K562 (cell line): ENCODE results near the gene TBC1D1. TPM values are rescaled to one million over a fixed set of nuclear protein-coding genes. Genes with fewer than 3 reads are reported as not detected.
A peak's percentile ranks its signal among the peaks of the same experiment; 100 is the strongest.

ENCODE experiments used
- ATAC-seq: fragments of 200-7000 bp; cut with Tn5 transposase; 3 replicates; pipeline ENCODE4 v1.9.1; 2020; ENCODE audit warnings: moderate library complexity
- BruUV-seq: library from RNA; stranded (reverse); fragments of 400-500 nt; replicated peaks from 2 replicates; lab custom pipeline; 2021; lab: Mats Ljungman, UMichigan
- CTCF ChIA-PET: fragments of 300-600 bp; formaldehyde crosslinking; extraction: SDS; loops from one replicate; lab custom pipeline; 2021; ENCODE audit warnings: low intra/inter-chr PET ratio; lab: Yijun Ruan, JAX
- POLR2A ChIA-PET: fragments of 300-600, 350-650 bp; sonication (Branson Sonifier 250); formaldehyde crosslinking; extraction: SDS; loops from one replicate; lab custom pipeline; 2021; ENCODE audit warnings: antibody characterized with exemption, inconsistent platforms; lab: Yijun Ruan, JAX
- DNase-seq, 4 experiments: peaks; one replicate each; pipeline versions ENCODE4 v3.0.0 to v3.0.0-alpha.2; 2011 to 2018; ENCODE audit warnings: low spot score in 3 of 4, mixed read lengths in 3 of 4; ENCODE audit errors: extremely low read depth in 1 of 4
- FAIRE-seq: peaks from 2 replicates; lab custom pipeline; 2011; peaks lifted over from hg19 to GRCh38; lab: Jason Lieb, UNC
- H2AFZ ChIP-seq: 2 replicates; pipeline ENCODE4 v1.6.0; 2011; ENCODE audit warnings: low read depth, low read length, control low read depth, inconsistent platforms
- H3K27ac ChIP-seq: fragments of 200-600 bp; 3 replicates; pipeline ENCODE4 v1.8.0; 2011; ENCODE audit warnings: low read depth, mild to moderate bottlenecking, control low read depth, inconsistent platforms, low read length, moderate library complexity, mixed read lengths; ENCODE audit errors: extremely low read depth
- H3K27me3 ChIP-seq, 2 experiments: fragments of 300-600 bp in 1 of 2; 2 replicates in 1 of 2; 3 replicates in 1 of 2; pipeline versions ENCODE4 v1.6.0 to v1.8.0; 2011; ENCODE audit warnings: inconsistent platforms in 2 of 2, low read length in 2 of 2, mild to moderate bottlenecking in 1 of 2, mixed read lengths in 1 of 2, moderate library complexity in 1 of 2; ENCODE audit not compliant: control insufficient read depth in 2 of 2, insufficient read depth in 2 of 2
- H3K36me3 ChIP-seq: fragments of 300-600 bp; 3 replicates; pipeline ENCODE4 v1.8.0; 2011; ENCODE audit warnings: mild to moderate bottlenecking, low read length, inconsistent platforms; ENCODE audit not compliant: control insufficient read depth, insufficient read depth
- H3K4me1 ChIP-seq, 2 experiments: fragments of 200-600 bp in 1 of 2; replicated peaks in 1 of 2; 2 replicates in 1 of 2; 3 replicates in 1 of 2; pipeline versions ENCODE4 v1.5.1 to v1.8.0; 2011; ENCODE audit warnings: inconsistent platforms in 2 of 2, low read length in 2 of 2, mild to moderate bottlenecking in 1 of 2, mixed read lengths in 1 of 2, moderate library complexity in 1 of 2; ENCODE audit not compliant: control insufficient read depth in 2 of 2, insufficient read depth in 2 of 2
- H3K4me2 ChIP-seq: 2 replicates; pipeline ENCODE4 v1.6.1; 2011; ENCODE audit warnings: low read length, control low read depth, inconsistent platforms, mixed read lengths; ENCODE audit not compliant: insufficient read depth
- H3K4me3 ChIP-seq: fragments of 200-600 bp; sonication (generic), shearing (Covaris generic); 2 replicates; pipeline ENCODE4 v1.5.1; 2016; ENCODE audit warnings: control low read depth, inconsistent platforms
- H3K79me2 ChIP-seq: fragments of 200-600 bp; 3 replicates; pipeline ENCODE4 v1.8.0; 2011; ENCODE audit warnings: low read length, inconsistent platforms; ENCODE audit not compliant: control insufficient read depth, insufficient read depth
- H3K9ac ChIP-seq, 2 experiments: 2 replicates each; pipeline versions ENCODE4 v1.6.0 to v1.6.1; 2011; ENCODE audit warnings: low read depth in 2 of 2, low read length in 2 of 2, control low read depth in 1 of 2, inconsistent platforms in 1 of 2, mild to moderate bottlenecking in 1 of 2, mixed read lengths in 1 of 2; ENCODE audit not compliant: insufficient read depth in 1 of 2
- H3K9me1 ChIP-seq: one replicate; pipeline ENCODE4 v1.6.0; 2011; ENCODE audit warnings: inconsistent platforms, mild to moderate bottlenecking, low read length, moderate library complexity; ENCODE audit not compliant: control insufficient read depth, insufficient read depth
- H3K9me3 ChIP-seq: replicated peaks from 2 replicates; pipeline ENCODE4 v1.5.1; 2011; ENCODE audit warnings: low read depth, low read length, inconsistent platforms; ENCODE audit not compliant: control insufficient read depth, insufficient read depth
- H4K20me1 ChIP-seq: replicated peaks from 2 replicates; pipeline ENCODE4 v1.6.1; 2011; ENCODE audit warnings: low read length, inconsistent platforms, mixed read lengths; ENCODE audit not compliant: control insufficient read depth, insufficient read depth
- FOS ChIP-seq: IDR thresholded peaks from 3 replicates; pipeline ENCODE4 v1.6.1; 2011; ENCODE audit not compliant: insufficient read length; ENCODE audit errors: extremely low read depth
- FOXA1 ChIP-seq: fragments of 450-650 bp; IDR thresholded peaks from 2 replicates; pipeline ENCODE4 v1.6.1; 2016; ENCODE audit warnings: mild to moderate bottlenecking, borderline replicate concordance
- GATA2 ChIP-seq: sonication (generic); formaldehyde crosslinking; IDR thresholded peaks from 2 replicates; pipeline ENCODE4 v1.4.0; 2020; ENCODE audit warnings: mild to moderate bottlenecking, missing genetic modification reagents
- HNRNPUL1 ChIP-seq: fragments of 200-400 bp; formaldehyde crosslinking; IDR thresholded peaks from 2 replicates; pipeline ENCODE4 v1.6.1; 2017; ENCODE audit warnings: low read length
- HSF4 ChIP-seq: fragments of 250-450 bp; sonication (Bioruptor Pico); IDR thresholded peaks from 2 replicates; pipeline ENCODE4 v2.1.2; 2022; ENCODE audit warnings: mild to moderate bottlenecking, moderate library complexity, borderline replicate concordance
- ILF3 ChIP-seq: fragments of 450-650 bp; IDR thresholded peaks from 2 replicates; pipeline ENCODE4 v1.6.1; 2018; ENCODE audit warnings: antibody characterized with exemption, mild to moderate bottlenecking, moderate library complexity, borderline replicate concordance
- NR1H2 ChIP-seq: sonication (generic); formaldehyde crosslinking; IDR thresholded peaks from 2 replicates; pipeline ENCODE4 v1.4.0; 2020; ENCODE audit warnings: mild to moderate bottlenecking, missing genetic modification reagents
- SMAD2 ChIP-seq: fragments of 150-350 bp; IDR thresholded peaks from 2 replicates; pipeline ENCODE4 v1.6.1; 2014; ENCODE audit warnings: low read depth, mild to moderate bottlenecking, low read length
- TBL1XR1 ChIP-seq, 2 experiments: IDR thresholded peaks; 2 replicates each; pipeline ENCODE4 v1.6.1; 2012; ENCODE audit warnings: improper control_type of control experiment in 2 of 2, low read length in 2 of 2, mild to moderate bottlenecking in 1 of 2
- TEAD4 ChIP-seq, 2 experiments: sonication (generic) in 1 of 2; formaldehyde crosslinking in 1 of 2; IDR thresholded peaks; 2 replicates each; pipeline versions ENCODE4 v1.6.1 to v1.8.0; 2012 to 2022; ENCODE audit warnings: borderline replicate concordance in 1 of 2, inconsistent platforms in 1 of 2, low read length in 1 of 2, mild to moderate bottlenecking in 1 of 2, missing genetic modification reagents in 1 of 2
- ZNF146 ChIP-seq: IDR thresholded peaks from one replicate; pipeline ENCODE4 v1.6.1; 2018; ENCODE audit warnings: missing compliant biosample characterization; ENCODE audit not compliant: unreplicated experiment
- ZNF384 ChIP-seq: IDR thresholded peaks from 2 replicates; pipeline ENCODE4 v1.6.1; 2012; ENCODE audit warnings: low read depth, low read length, improper control_type of control experiment
- ZSCAN29 ChIP-seq: fragments of 450-650 bp; IDR thresholded peaks from 2 replicates; pipeline ENCODE4 v1.6.1; 2017
- WGBS: fragments of 100-300 bp; shearing (Covaris generic); methylation state at CpG from one replicate; pipeline ENCODE4 v1.1.6; 2016; ENCODE audit warnings: low coverage, mixed read lengths; ENCODE audit not compliant: insufficient coverage; ENCODE audit errors: missing lambda C conversion rate; 5-methylcytosine and 5-hydroxymethylcytosine counted together
- in situ Hi-C: fragments of 300-500 bp; cut with MboI; formaldehyde crosslinking; loops from 4 replicates; pipeline ENCODE4 v1.15.0; 2018; ENCODE audit warnings: inconsistent platforms, mixed read lengths
- intact Hi-C: fragments of 100-400 bp; cut with micrococcal nuclease; formaldehyde crosslinking; loops from 2 replicates; pipeline ENCODE4 v1.14.2; 2022
- polyA plus RNA-seq, 8 experiments: library from polyadenylated mRNA; depleted of rRNA in 4 of 8; stranded (reverse) in 5 of 8; unstranded in 3 of 8; fragments of >200 nt; fragmentation: Nextera tagmentation in 2 of 8; fragmentation: Illumina TruSeq in 1 of 8; extraction: Ambion mirVana in 2 of 8; extraction: Trizol in 1 of 8; gene quantifications; 2 replicates each; pipeline versions ENCODE4 v1.2.1 to v1.2.3, GENCODE V29; 2011 to 2014; ENCODE audit warnings: inconsistent platforms in 1 of 8, missing spikeins in 1 of 8
- total RNA-seq, 7 experiments: library from RNA; depleted of rRNA in 6 of 7; stranded (reverse); fragments of >200 nt in 6 of 7; fragmentation: Illumina TruSeq in 2 of 7; extraction: Trizol in 2 of 7; gene quantifications; 2 replicates each; pipeline versions ENCODE4 v1.2.1 to v1.2.3, GENCODE V29; 2011 to 2021; ENCODE audit warnings: low replicate concordance in 1 of 7
- TF ChIP-seq, protein P1 (sequence below): sonication (generic); formaldehyde crosslinking; IDR thresholded peaks from 2 replicates; pipeline ENCODE4 v1.8.0; 2022; ENCODE audit warnings: mild to moderate bottlenecking, missing genetic modification reagents, borderline replicate concordance
- TF ChIP-seq, protein P2 (sequence below): fragments of 450-650 bp; IDR thresholded peaks from 2 replicates; pipeline ENCODE4 v1.6.1; 2016
- TF ChIP-seq, protein P3 (sequence below): fragments of 250-450 bp; sonication (Bioruptor Pico); IDR thresholded peaks from 2 replicates; pipeline ENCODE4 v1.5.0; 2021
- TF ChIP-seq, protein P4 (sequence below): fragments of 250-450 bp; sonication (Bioruptor Pico); IDR thresholded peaks from 2 replicates; pipeline ENCODE4 v1.5.0; 2020; ENCODE audit warnings: mild to moderate bottlenecking

Gene TBC1D1
- total and polyA plus RNA-seq, 9 of the 15 experiments (the other 6 are each of a cell fraction or from before 2014, with no cell fraction given): 0.59 to 14.2 (median 8.8) TPM

DNA sequence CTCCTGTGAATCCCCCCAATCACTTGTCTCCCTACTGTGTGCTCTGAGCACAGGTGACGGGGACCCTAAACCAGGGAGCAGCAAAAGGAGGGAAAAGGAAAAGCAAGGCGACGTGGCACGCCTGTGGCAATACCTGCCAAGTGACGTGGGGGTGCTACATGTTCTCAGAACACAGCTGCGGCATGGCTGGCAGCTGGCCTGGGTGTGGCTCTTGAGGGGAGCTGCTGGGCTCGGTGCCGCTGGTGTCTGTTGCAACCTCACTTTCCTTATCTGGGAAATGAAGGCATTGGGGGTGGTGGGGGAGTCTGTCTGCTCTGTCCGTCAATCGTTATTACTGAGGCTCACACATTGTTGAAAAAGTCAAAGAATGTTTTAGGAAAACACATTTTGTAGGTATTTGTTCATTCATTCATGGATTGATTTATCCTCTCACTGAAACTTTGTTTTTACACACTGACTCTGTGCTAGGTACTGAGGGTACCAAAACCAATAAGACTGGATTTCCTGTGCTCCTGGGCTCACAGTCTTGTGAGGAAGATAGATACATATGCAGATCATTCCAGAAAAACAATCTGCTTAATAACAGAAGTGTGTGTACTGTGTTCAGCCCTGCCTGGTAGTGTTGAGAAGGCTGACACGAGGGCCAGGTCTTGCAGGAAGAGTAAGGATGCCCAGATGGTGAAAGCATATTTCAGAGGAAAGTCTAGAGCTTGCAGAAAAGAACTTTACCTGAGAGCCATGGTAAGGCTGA, 286.9 kb downstream of the TBC1D1 start:
- ChIA-PET CTCF (no interaction called here), POLR2A (interaction anchor here (0.6 to 1.1 kb wide), 4 partner anchors 27 to 689 kb away, joined by 3 to 5 read pairs (median 3); no protein-coding TSS in a partner anchor)
- no peak overlapping the region for H3K27ac ChIP-seq
- peak overlapping the region in 1 of 2 experiments; percentile 65; a peak in 1 of 4 replicates for H3K9ac ChIP-seq
- peak overlapping the region; percentile 78 for H2AFZ ChIP-seq
- intact Hi-C loops (loop anchor here (2.0 to 10.0 kb wide), 2 partner anchors 109 to 407 kb away; no protein-coding TSS in a partner anchor), in situ Hi-C loops (loop anchor here (5.0 kb wide), 1 partner anchor 494 kb away; no protein-coding TSS in a partner anchor)
- H3K79me2 ChIP-seq: no peaks in the 10 kb centered on the region
- H3K36me3 ChIP-seq: no peaks in the 10 kb centered on the region
- H3K9me1 ChIP-seq: no peaks in the 10 kb centered on the region
- no TSS peak for BruUV-seq
- peaks cover 4 to 15% of the 10 kb centered on the region in 2 experiments for H3K4me1 ChIP-seq
- no peaks in the 10 kb centered on the region for H4K20me1 ChIP-seq
- FAIRE-seq (peak; percentile 58), ATAC-seq (peak; percentile 77), DNase-seq (peak in 3 of 4 experiments; percentile 21 to 73 (median 62))
- H3K4me2 ChIP-seq: peak overlapping the region; percentile 29
- 22% methylated on average over 7 of the region's 11 CpGs for WGBS
- no peaks in the 10 kb centered on the region; a peak in 3 of 5 replicates for H3K27me3 ChIP-seq
- no peak overlapping the region for H3K4me3 ChIP-seq
- H3K9me3 ChIP-seq: 0 out of 2 replicates have a peak, but pooled peaks cover 3% of the 10 kb centered on the region
- TF ChIP-seq FOXA1 (no peak), TEAD4 (IDR thresholded peaks at IDR 0.05; ENCODE audit: low read length) (peak; percentile 74), TEAD4 (CRISPR knock-in tag; IDR thresholded peaks at IDR 0.05; ENCODE audit: borderline replicate concordance) (no peak), ZNF146 (CRISPR knock-in tag) (no peak), SMAD2 (no peak), HNRNPUL1 (no peak), GATA2 (CRISPR knock-in tag) (no peak), ZSCAN29 (no peak), ILF3 (no peak), FOS (no peak), HSF4 (no peak), TBL1XR1 (IDR thresholded peaks at IDR 0.05; ENCODE audit: low read length in 2 of 2) (no peak), NR1H2 (CRISPR knock-in tag) (no peak), ZNF384 (no peak)
- TF ChIP-seq, protein P1, sequence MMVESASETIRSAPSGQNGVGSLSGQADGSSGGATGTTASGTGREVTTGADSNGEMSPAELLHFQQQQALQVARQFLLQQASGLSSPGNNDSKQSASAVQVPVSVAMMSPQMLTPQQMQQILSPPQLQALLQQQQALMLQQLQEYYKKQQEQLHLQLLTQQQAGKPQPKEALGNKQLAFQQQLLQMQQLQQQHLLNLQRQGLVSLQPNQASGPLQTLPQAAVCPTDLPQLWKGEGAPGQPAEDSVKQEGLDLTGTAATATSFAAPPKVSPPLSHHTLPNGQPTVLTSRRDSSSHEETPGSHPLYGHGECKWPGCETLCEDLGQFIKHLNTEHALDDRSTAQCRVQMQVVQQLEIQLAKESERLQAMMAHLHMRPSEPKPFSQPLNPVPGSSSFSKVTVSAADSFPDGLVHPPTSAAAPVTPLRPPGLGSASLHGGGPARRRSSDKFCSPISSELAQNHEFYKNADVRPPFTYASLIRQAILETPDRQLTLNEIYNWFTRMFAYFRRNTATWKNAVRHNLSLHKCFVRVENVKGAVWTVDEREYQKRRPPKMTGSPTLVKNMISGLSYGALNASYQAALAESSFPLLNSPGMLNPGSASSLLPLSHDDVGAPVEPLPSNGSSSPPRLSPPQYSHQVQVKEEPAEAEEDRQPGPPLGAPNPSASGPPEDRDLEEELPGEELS (CRISPR knock-in tag): no peak
- TF ChIP-seq, protein P2, sequence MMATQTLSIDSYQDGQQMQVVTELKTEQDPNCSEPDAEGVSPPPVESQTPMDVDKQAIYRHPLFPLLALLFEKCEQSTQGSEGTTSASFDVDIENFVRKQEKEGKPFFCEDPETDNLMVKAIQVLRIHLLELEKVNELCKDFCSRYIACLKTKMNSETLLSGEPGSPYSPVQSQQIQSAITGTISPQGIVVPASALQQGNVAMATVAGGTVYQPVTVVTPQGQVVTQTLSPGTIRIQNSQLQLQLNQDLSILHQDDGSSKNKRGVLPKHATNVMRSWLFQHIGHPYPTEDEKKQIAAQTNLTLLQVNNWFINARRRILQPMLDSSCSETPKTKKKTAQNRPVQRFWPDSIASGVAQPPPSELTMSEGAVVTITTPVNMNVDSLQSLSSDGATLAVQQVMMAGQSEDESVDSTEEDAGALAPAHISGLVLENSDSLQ: peak; percentile 79
- TF ChIP-seq, protein P3, sequence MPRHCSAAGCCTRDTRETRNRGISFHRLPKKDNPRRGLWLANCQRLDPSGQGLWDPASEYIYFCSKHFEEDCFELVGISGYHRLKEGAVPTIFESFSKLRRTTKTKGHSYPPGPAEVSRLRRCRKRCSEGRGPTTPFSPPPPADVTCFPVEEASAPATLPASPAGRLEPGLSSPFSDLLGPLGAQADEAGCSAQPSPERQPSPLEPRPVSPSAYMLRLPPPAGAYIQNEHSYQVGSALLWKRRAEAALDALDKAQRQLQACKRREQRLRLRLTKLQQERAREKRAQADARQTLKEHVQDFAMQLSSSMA (CRISPR knock-in tag): no peak
- TF ChIP-seq, protein P4, sequence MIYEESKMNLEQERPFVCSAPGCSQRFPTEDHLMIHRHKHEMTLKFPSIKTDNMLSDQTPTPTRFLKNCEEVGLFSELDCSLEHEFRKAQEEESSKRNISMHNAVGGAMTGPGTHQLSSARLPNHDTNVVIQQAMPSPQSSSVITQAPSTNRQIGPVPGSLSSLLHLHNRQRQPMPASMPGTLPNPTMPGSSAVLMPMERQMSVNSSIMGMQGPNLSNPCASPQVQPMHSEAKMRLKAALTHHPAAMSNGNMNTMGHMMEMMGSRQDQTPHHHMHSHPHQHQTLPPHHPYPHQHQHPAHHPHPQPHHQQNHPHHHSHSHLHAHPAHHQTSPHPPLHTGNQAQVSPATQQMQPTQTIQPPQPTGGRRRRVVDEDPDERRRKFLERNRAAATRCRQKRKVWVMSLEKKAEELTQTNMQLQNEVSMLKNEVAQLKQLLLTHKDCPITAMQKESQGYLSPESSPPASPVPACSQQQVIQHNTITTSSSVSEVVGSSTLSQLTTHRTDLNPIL (CRISPR knock-in tag): no peak
